Activated T-helper 1 cell treated with anti-CD3 and anti-CD28 coated beads, Interleukin-2, amount 50 U/mL, for 16 hours (primary cell): Measurements from ENCODE around the gene AP1B1.

ENCODE experiments used
- DNase-seq, 2 donors: peaks; one replicate each; pipeline ENCODE4 v3.0.0-alpha.2; 2020; ENCODE audit warnings: low read depth in 1 of 2, low spot score in 1 of 2

AP1B1 gene

GRCh38 chr22:29301716-29302401 is 86.5 kb downstream of the AP1B1 start:
- DNase-seq: no peak

DNA sequence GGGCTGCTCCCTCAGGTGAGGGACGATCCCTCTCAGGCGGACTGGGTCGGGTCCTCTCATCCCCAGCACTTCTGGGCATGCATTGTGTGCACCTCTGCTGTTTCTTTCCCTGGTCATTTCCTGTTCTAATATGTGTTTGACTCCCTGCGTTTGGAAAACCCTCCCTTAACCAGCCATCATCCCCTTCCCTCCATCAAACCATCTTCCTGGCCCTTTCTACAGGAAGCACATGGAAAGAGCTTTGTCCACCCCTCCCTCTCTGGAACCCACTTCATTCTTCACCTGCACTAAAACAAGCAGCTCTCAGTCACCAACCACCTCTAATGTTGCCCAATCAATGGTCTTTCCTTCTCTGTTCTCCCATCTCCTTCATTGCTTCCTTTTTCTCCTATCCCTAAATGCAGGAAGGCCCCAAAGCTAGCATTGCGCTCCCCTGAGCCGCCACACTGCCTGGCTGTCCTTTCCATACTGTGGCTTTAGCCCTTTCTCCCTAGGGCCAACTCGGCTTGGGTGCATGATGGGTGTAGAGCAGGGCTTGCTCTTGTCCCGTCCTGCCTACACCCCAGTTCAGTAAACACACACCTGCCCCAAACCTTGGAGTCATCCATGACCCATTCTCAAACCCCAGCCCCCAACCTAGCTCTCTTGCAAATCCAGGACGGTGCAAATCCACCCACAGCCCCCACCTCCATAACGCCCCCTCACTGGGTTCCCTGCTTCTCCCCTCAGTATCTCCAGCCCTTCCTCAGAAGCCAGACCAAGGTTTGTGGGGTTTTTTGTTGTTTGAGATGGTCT is 87.4 kb downstream of the AP1B1 start:
- no peak for DNase-seq

DNA sequence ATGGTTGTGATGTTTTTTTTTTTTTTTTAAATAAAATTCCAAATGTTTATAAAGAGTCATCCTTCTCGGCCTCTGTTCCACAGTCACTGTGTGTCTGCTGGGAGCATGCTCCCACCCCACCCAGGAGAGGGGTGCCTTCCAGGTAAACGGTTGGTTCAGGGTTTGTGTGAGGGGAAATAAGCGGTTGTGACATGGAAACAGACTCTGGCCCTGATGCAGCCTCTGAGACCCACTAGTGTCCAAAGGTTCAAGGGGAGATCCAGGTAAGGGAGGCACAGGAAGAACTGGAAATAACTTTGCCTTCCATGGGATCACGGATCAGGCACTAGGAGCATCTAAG is 87.9 kb downstream of the AP1B1 start:
- DNase-seq: no peak

GRCh38 chr22:29299136-29299900 is 89.1 kb downstream of the AP1B1 start:
- no peak for DNase-seq

GRCh38 chr22:29298641-29299040 is 89.7 kb downstream of the AP1B1 start:
- no peak for DNase-seq

DNA sequence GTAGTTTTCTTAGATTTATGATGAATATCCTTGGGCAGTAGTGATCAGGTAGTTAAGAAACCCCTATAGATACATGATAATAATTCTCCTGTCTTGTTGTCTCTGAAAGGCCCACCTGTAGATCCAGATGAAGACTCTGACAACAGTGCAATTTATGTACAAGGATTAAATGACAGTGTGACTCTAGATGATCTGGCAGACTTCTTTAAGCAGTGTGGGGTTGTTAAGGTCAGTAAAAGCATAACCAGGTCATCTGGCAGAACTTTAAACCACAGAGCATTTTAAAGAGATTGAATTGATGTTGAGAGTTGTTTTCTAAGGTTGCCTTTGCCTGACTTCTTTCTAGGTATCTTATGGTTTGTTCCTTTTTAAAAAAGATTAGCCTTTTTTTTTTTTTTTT is 96.0 kb downstream of the AP1B1 start:
- no peak for DNase-seq

- DNase-seq: no peak
These were observed 97.2 kb downstream of the AP1B1 start for GRCh38 chr22:29291215-29291614.

DNA sequence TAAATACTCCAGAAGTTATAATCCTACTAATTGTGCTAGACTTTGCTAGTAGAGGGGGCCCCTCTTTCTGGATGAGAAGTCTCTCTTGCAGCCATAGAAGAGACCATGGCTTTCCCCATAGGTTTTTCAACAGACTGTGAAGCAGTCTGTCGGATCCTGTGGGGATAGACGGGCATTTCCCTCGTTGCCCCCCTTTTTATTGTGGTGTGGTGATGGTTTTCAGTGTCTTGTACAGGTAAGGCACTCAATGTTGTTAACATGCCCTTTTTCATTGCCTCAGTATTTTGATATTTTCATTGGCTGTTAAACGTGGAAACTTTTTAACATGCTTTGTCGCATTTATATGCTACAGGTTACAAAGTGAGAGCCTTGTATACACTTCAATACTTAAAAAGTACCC is 98.3 kb downstream of the AP1B1 start:
- DNase-seq: no peak

DNA sequence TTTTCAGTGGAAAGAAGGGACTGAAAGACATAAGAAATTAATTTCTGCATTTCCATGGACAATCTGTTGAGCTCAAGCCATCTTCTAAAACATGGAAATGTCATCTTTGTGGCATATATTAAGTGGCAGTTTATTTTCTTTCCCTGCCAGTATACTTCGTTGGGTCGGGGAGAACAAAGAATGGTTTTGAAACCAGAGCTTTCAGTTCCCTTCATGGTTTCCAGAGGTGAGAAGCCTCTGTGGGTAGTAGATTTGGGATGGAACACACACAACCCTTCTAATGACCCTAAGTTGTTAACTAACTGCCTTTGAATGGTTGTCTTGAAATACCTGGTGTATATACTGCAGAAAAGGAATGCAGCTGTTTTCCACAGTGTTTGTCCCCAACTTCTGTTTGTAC is 99.5 kb downstream of the AP1B1 start:
- DNase-seq: no peak

- DNase-seq: no peak
These were observed 104.2 kb downstream of the AP1B1 start for GRCh38 chr22:29284196-29284595.

DNA sequence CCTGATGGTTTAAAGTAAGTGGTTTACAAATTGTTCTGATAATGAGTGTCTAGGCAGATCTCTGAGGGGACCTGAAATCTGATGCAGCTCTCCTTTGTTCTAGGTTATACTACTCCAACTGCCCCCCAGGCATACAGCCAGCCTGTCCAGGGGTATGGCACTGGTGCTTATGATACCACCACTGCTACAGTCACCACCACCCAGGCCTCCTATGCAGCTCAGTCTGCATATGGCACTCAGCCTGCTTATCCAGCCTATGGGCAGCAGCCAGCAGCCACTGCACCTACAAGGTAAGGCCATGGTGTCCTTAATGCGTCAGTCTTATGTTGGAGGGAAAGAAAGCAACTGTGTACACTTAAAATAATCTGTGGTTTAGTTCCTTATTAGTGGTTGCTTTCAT is 110.4 kb downstream of the AP1B1 start:
- DNase-seq: no peak
